ENCODE results near the gene PLCG2. TPM values are rescaled to one million over a fixed set of nuclear protein-coding genes. Genes with fewer than 3 reads are reported as not detected.

The PLCG2 gene
- total and polyA plus RNA-seq, 12 donors = 2.4 to 18.2 (median 6.2) TPM

DNA sequence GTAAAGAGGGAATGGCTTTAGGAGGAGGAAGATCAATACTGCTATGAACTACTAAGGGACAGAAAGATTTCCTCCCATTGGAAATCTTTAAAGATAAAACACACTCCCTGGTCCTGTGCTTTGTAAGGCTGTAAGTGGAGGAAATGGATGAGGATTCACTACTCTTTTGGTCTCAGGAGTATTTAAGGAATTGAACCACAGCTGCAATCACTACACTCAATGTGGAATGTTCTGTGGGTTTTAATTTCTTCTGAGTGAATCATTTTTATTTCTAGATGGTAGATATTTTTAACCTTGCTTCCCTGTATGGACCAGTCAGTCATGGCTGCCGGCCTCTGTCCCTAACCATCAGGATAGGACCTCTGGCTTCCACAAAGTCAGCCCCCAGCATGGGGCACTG lies 166.6 kb downstream of the PLCG2 start:
- peaks cover 0 to 5% (median 0%) of the 10 kb centered on the region in 7 donors for H3K27me3 ChIP-seq
- intact Hi-C loops (cut with DNase I) = loop anchor here in 2 of 10 donors (10.0 kb wide), 2 partner anchors 119 to 289 kb away; no protein-coding TSS in a partner anchor
- H3K36me3 ChIP-seq = peaks cover 0 to 91% (median 0%) of the 10 kb centered on the region in 9 donors
- H3K4me3 ChIP-seq = no peak overlapping the region
- no peaks in the 10 kb centered on the region for H3K4me1 ChIP-seq
- 85 to 96% methylated on average over 1 of the region's 1 CpG for WGBS, 2 donors
- no peak overlapping the region for H3K27ac ChIP-seq
- peaks cover 0 to 7% (median 0%) of the 10 kb centered on the region in 11 donors for H3K9me3 ChIP-seq
- TF ChIP-seq CTCF (IDR thresholded peaks at IDR 0.05) = no peak
- ATAC-seq (no peak), DNase-seq (no peak)

DNA sequence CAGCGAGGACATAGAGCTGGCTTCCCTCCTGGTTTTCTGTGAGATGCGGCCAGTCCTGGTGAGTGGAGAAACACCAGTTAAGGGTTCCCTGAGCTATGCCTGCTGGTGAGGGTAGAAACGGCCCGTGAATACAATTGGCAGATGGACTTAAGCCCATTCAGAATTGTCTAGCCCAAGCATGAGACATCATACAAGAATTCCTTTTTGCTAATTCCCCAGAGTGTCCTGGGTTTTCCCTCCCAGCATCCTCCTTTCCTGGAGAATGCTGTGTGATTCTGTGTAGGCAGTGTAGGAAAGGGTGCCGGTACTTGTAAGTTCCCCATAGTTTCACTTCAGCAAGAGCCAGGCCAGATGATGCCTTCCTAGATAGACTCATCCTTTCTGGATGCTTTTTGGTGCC lies 167.1 kb downstream of the PLCG2 start:
- peaks cover 0 to 12% (median 5%) of the 10 kb centered on the region in 11 donors for H3K9me3 ChIP-seq
- no peak overlapping the region for H3K4me3 ChIP-seq
- DNase-seq = no peak
- no peak for ATAC-seq
- H3K36me3 ChIP-seq = peaks cover 0 to 93% (median 0%) of the 10 kb centered on the region in 9 donors
- TF ChIP-seq CTCF (IDR thresholded peaks at IDR 0.05) = no peak
- intact Hi-C loops (cut with DNase I) = loop anchor here in 2 of 10 donors (10.0 kb wide), 2 partner anchors 119 to 289 kb away; no protein-coding TSS in a partner anchor
- H3K4me1 ChIP-seq = no peaks in the 10 kb centered on the region
- H3K27me3 ChIP-seq = peaks cover 0 to 5% (median 0%) of the 10 kb centered on the region in 7 donors
- WGBS, 2 donors = 74 to 76% methylated on average over 5 of the region's 5 CpGs
- no peak overlapping the region for H3K27ac ChIP-seq

DNA sequence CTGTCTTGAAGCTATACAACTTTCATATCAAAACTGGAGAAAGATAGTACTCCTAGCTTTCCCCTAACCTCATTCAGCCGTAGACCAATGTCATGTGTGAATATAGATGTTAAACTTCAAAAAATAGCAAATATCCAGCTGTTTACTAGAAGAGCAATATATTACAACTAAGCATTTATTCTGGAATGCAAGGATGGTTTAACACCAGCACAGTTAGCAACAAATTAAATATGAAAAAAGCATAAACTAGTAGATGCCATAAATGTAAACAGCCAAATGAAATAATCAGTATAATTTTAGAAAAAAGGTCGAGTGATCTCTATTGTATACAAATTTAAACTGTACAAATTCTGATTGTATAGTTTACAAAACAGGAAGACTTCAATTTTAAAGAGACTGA lies 172.5 kb downstream of the PLCG2 start:
- Histone ChIP-seq H3K36me3 (peaks cover 0 to 70% (median 0%) of the 10 kb centered on the region in 9 donors), H3K4me3 (no peak overlapping the region), H3K27ac (no peak overlapping the region), H3K27me3 (no peaks in the 10 kb centered on the region), H3K9me3 (peaks cover 0 to 25% (median 15%) of the 10 kb centered on the region in 11 donors), H3K4me1 (no peaks in the 10 kb centered on the region)
- no peak for TF ChIP-seq CTCF (IDR thresholded peaks at IDR 0.05)
- DNase-seq (no peak), ATAC-seq (no peak)
- 68 to 69% methylated on average over 2 of the region's 2 CpGs for whole genome bisulfite sequencing, 2 donors
- intact Hi-C loops (cut with DNase I) = no loop called here

DNA sequence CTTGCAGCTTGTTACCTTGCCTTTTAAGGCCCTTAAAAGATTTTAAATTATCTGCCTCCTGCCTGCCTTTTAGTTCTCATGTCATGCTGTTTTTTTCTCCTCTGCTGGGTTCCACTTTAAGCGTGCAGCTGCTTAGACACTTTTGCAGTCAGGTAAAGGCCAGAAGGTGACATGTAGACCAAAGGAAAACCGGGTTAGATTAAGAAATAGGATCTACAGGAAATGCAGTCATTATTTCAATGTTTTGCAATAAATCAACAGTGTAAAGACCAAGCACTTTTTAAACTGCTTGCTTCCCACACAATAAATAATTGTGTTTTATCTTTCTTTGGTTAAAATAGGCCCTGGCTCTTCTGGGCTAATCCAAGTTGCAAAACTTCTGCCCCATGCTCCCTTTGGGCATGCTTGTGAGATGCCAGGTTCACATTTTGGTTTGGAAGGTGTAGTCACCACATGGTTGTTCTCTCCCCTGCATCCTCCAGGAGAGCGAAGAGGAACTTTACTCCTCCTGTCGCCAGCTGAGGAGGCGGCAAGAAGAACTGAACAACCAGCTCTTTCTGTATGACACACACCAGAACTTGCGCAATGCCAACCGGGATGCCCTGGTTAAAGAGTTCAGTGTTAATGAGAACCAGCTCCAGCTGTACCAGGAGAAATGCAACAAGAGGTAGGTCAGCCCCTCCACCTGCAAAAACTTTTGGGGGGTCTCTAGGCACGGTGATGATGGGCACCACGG lies 177.3 kb downstream of the PLCG2 start:
- intact Hi-C loops (cut with DNase I) = no loop called here
- Histone ChIP-seq H3K27ac (no peak overlapping the region), H3K4me1 (no peaks in the 10 kb centered on the region), H3K4me3 (no peak overlapping the region), H3K36me3 (peaks cover 0 to 58% (median 0%) of the 10 kb centered on the region in 9 donors), H3K27me3 (no peaks in the 10 kb centered on the region), H3K9me3 (peaks cover 0 to 12% (median 8%) of the 10 kb centered on the region in 11 donors)
- DNase-seq (no peak), ATAC-seq (no peak)
- no peak for TF ChIP-seq CTCF (IDR thresholded peaks at IDR 0.05)
- 85 to 91% methylated on average over 9 of the region's 9 CpGs for WGBS, 2 donors

Data from heart right ventricle (tissue), 16 donors.